ENCODE measurements around the gene PRX. TPM values are rescaled to one million over a fixed set of nuclear protein-coding genes. Genes with fewer than 3 reads are reported as not detected.
A peak's percentile ranks its signal among the peaks of the same experiment; 100 is the strongest.
"Not testable (repeated sequence)": the region's sequence is repeated elsewhere in the genome, so short reads cannot be mapped to it uniquely, and the experiment has no call there.

Gene PRX
- total RNA-seq, 1 donor from 2014 or later, result 11.7 TPM

DNA sequence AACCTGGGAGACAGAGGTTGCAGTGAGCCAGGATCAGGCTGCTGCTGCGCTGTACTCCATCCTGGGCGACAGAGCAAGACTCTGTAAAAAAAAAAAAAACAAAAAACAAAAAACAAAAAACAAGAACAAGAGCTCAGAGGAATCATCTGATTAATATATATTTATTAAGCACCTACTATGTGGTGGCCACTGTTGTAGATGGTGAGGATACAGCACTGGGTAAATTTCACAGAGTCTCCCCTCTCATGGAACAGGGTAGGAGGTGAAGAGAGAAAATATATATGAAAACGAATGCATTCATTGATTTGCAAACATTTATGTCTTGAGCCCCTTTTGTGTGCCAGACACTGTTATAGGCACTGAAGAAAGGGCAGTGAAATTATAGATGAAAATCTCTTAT is 18.5 kb upstream of the PRX start:
- TF ChIP-seq, protein P1, sequence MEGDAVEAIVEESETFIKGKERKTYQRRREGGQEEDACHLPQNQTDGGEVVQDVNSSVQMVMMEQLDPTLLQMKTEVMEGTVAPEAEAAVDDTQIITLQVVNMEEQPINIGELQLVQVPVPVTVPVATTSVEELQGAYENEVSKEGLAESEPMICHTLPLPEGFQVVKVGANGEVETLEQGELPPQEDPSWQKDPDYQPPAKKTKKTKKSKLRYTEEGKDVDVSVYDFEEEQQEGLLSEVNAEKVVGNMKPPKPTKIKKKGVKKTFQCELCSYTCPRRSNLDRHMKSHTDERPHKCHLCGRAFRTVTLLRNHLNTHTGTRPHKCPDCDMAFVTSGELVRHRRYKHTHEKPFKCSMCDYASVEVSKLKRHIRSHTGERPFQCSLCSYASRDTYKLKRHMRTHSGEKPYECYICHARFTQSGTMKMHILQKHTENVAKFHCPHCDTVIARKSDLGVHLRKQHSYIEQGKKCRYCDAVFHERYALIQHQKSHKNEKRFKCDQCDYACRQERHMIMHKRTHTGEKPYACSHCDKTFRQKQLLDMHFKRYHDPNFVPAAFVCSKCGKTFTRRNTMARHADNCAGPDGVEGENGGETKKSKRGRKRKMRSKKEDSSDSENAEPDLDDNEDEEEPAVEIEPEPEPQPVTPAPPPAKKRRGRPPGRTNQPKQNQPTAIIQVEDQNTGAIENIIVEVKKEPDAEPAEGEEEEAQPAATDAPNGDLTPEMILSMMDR (conservative IDR thresholded peaks at IDR 0.05), result no peak
- H3K27ac Mint-ChIP-seq, result peak overlapping the region; percentile 23
- peak overlapping the region; percentile 41 for H3K4me3 Mint-ChIP-seq
- no peaks in the 10 kb centered on the region for H3K27me3 Mint-ChIP-seq
- H3K9me3 Mint-ChIP-seq, result no peaks in the 10 kb centered on the region
- no peak for DNase-seq (ENCODE audit: extremely low spot score, unreplicated experiment)
- no peaks in the 10 kb centered on the region for H3K36me3 Mint-ChIP-seq
- peaks cover 17% of the 10 kb centered on the region for H3K4me1 Mint-ChIP-seq (ENCODE audit: unreplicated experiment)

DNA sequence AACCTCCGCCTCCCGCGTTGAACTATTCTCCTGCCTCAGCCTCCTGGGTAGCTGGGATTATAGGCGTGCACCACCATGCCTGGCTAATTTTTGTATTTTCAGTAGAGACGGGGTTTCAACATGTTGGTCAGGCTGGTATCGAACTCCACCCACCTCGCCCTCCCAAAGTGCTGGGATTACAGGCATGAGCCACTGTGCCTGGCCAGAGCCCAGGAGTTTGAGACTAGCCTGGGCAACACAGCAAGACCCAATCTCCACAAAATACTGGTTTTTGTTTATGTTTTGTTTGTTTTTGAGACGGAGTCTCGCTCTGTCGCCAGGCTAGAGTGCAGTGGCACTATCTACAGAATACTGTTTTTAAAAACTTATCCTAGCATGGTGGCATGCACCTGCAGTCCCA is 17.1 kb upstream of the PRX start:
- not testable (repeated sequence) for H3K27ac Mint-ChIP-seq, H3K4me3 Mint-ChIP-seq, H3K9me3 Mint-ChIP-seq

DNA sequence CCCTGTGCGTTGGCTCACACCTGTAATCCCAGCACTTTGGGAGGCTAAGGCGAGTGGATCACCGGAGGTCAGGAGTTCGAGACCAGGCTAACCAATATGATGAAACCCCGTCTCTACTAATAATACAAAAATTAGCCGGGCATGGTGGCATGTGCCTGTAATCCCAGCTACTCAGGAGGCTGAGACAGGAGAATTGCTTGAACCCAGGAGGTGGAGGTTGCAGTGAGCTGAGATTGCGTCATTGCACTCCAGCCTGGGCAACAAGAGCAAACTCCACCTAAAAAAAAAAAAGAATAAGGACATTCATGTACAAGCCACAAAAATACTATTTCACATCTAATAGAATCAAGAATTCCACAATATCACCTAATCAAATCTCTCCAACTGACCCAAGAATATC is 15.0 kb upstream of the PRX start:
- Mint-ChIP-seq H3K27ac (peak overlapping the region; percentile 48), H3K4me1 (ENCODE audit: unreplicated experiment) (peaks cover 18% of the 10 kb centered on the region), H3K4me3 (peak overlapping the region; percentile 58)
- H3K36me3 Mint-ChIP-seq; H3K9me3 Mint-ChIP-seq; DNase-seq (ENCODE audit: extremely low spot score, unreplicated experiment); H3K27me3 Mint-ChIP-seq: not testable (repeated sequence)

More for the DNA sequence above, 17.1 kb upstream of the PRX start:
- not testable (repeated sequence) for H3K36me3 Mint-ChIP-seq; DNase-seq (ENCODE audit: extremely low spot score, unreplicated experiment); H3K27me3 Mint-ChIP-seq
- peaks cover 21% of the 10 kb centered on the region for H3K4me1 Mint-ChIP-seq (ENCODE audit: unreplicated experiment)

DNA sequence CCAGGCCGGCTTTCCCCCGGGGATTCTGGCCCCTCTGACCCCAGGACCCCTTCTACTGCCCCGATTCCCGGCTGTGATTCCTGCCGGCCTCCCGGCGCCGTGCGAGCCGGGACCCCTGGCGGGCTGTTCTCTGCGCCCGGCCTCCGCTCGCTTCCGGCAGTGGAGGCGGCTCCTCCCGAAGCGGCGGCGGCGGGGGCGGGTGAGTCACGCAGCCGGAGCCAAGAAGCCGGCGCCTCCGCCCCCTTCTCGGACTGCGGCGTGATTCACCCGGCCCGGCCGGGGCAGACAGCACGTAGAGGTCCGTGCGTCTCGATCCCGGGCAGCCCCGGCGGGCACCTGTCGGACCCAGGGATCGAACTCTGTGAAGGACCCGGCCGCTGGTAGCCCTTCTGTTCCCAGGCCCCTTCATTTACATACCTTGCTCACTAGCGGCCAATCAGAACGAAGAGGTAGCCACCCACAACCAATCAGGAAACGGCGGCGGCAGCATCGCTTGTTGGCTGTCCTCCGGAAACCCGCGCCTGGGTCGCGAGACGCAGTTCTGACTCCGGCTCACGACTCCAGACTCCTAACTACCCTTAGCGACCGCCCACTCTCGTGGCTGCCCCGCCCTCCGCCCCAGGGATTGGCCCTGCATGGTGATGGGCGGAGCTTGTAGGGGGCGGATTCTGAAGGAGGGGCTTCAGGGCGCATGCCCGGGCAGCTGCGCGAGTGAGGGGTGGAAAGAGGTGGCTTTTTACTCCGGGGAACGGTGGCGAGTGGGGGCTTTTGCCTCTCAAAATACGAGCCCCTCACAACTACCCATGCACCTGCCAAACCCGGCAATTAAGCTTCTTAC is 12.5 kb upstream of the PRX start, which contains the start of gene SERTAD1:
TSS of gene SERTAD1 (minus strand) at position 543 of the 838 bp plus-strand sequence. CDS start 2,446 bp downstream, outside the sequence.
- TF ChIP-seq, protein P1 (conservative IDR thresholded peaks at IDR 0.05), result peak; percentile 95
- no peaks in the 10 kb centered on the region for H3K27me3 Mint-ChIP-seq
- H3K9me3 Mint-ChIP-seq, result no peaks in the 10 kb centered on the region
- peak within 1 kb of the TSS; percentile 98 for H3K27ac Mint-ChIP-seq
- H3K4me1 Mint-ChIP-seq (ENCODE audit: unreplicated experiment), result peaks cover 13% of the 10 kb centered on the region
- H3K4me3 Mint-ChIP-seq, result peak within 1 kb of the TSS; percentile 91
- DNase-seq (ENCODE audit: extremely low spot score, unreplicated experiment), result peak; percentile 100
- no peaks in the 10 kb centered on the region for H3K36me3 Mint-ChIP-seq

DNA sequence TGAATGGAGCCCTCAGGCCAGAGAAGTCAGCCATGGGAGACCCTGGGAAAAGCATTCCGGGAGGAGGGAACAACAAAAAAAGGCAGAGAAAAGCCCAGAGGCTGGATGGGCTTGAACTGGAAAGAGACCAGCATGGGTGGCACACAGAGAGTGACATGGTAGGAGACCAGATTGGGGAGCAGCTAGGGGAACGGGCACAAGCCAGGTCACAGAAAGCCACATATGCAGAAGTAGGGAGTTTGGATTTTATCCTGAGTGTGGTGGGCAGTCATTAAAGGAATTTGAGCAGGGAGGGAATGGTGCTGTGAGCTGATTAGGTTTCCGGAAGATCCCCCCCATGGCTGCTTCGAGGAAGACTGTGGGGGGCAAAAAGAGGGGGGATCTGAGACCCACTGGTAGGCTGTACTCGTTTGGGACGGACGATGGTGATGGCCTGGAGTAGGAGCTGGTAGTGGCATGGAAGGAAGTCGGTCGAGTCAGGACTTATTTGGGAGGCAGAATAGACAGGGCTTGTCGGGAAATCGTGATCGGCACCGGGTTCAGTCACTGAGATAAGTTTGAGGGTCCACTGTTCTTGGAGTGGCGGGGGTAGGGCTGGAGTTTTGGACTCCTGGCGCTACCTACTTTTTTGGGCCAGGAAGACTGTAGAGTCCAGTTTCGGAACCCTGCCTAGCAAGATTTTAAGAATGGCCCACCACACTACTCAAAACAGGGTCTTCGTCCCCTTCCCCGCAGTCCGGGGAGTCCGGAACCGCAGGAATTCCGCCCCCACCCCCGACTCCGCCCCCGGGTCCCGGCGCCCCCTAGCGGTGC is 11.7 kb upstream of the PRX start:
- TF ChIP-seq, protein P1 (conservative IDR thresholded peaks at IDR 0.05), result no peak
- Mint-ChIP-seq H3K4me3 (peak overlapping the region; percentile 91), H3K27me3 (no peaks in the 10 kb centered on the region), H3K27ac (peak overlapping the region; percentile 93), H3K4me1 (ENCODE audit: unreplicated experiment) (peaks cover 13% of the 10 kb centered on the region), H3K9me3 (no peaks in the 10 kb centered on the region), H3K36me3 (no peaks in the 10 kb centered on the region)
- DNase-seq (ENCODE audit: extremely low spot score, unreplicated experiment), result no peak

DNA sequence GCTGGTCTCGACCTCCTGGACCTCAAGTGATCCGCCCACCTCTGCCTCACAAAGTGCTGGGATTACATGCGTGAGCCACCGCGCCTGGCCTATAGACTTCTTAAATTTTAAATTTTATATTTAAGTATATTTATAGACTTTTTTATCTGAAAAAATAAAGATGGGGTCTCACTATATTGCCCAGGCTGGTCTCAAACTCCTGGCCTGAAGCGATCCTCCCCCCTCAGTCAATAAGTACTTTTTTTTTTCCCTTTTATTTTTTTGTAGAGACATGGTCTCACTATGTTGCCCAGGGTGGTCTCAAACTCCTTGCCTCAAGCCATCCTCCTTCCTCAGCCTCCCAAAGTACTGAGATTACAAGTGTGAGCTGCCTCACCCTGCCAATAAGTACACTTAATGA is 10.8 kb upstream of the PRX start:
- peak overlapping the region; percentile 93 for H3K27ac Mint-ChIP-seq

More for the DNA sequence above, 10.8 kb upstream of the PRX start:
- DNase-seq (ENCODE audit: extremely low spot score, unreplicated experiment), result no peak
- Mint-ChIP-seq H3K27me3 (no peaks in the 10 kb centered on the region), H3K36me3 (no peaks in the 10 kb centered on the region), H3K4me1 (ENCODE audit: unreplicated experiment) (peaks cover 17% of the 10 kb centered on the region), H3K9me3 (no peaks in the 10 kb centered on the region), H3K4me3 (peak overlapping the region; percentile 68)
- TF ChIP-seq, protein P1 (conservative IDR thresholded peaks at IDR 0.05), result no peak

Data from type B pancreatic cell (in vitro differentiated cells).